Smooth muscle cell (in vitro differentiated cells): ENCODE results near the gene MORC1. TPM values are rescaled to one million over a fixed set of nuclear protein-coding genes. Genes with fewer than 3 reads are reported as not detected.

Experiments
- DNase-seq: peaks from one replicate; lab custom pipeline; 2025; ENCODE audit not compliant: unreplicated experiment; lab: John Stamatoyannopoulos, UW
- H2AFZ ChIP-seq: fragments of 200-600 bp; sonication (generic); 2 replicates; pipeline ENCODE4 v1.6.0; 2016; ENCODE audit warnings: antibody characterized with exemption, low read depth, mild to moderate bottlenecking
- H3F3A ChIP-seq: fragments of 200-600 bp; sonication (generic); 2 replicates; pipeline ENCODE4 v1.6.0; 2017; ENCODE audit warnings: antibody characterized with exemption, low read depth
- H3K27ac ChIP-seq: fragments of 200-600 bp; sonication (generic); 2 replicates; pipeline ENCODE4 v1.5.1; 2016; ENCODE audit warnings: low read depth, mild to moderate bottlenecking
- H3K27me3 ChIP-seq: fragments of 200-600 bp; sonication (generic); 2 replicates; pipeline ENCODE4 v1.6.1; 2016; ENCODE audit warnings: low read depth, mild to moderate bottlenecking
- H3K36me3 ChIP-seq: fragments of 200-600 bp; sonication (generic); 2 replicates; pipeline ENCODE4 v1.5.1; 2016; ENCODE audit warnings: low read depth
- H3K4me1 ChIP-seq: fragments of 200-600 bp; sonication (generic); 2 replicates; pipeline ENCODE4 v1.5.1; 2016; ENCODE audit warnings: low read depth
- H3K4me2 ChIP-seq: fragments of 200-600 bp; sonication (generic); 2 replicates; pipeline ENCODE4 v1.6.0; 2016; ENCODE audit warnings: mild to moderate bottlenecking
- H3K4me3 ChIP-seq: fragments of 200-600 bp; sonication (generic); 2 replicates; pipeline ENCODE4 v1.5.1; 2016; ENCODE audit warnings: mild to moderate bottlenecking
- H3K79me2 ChIP-seq: fragments of 200-600 bp; sonication (generic); 2 replicates; pipeline ENCODE4 v1.6.0; 2016; ENCODE audit warnings: low read depth, mild to moderate bottlenecking
- H3K9ac ChIP-seq: fragments of 200-600 bp; sonication (generic); 2 replicates; pipeline ENCODE4 v1.6.0; 2016; ENCODE audit warnings: low read depth
- H3K9me3 ChIP-seq: fragments of 200-600 bp; sonication (generic); replicated peaks from 2 replicates; pipeline ENCODE4 v1.5.1; 2016; ENCODE audit warnings: low read depth
- H4K20me1 ChIP-seq: fragments of 200-600 bp; sonication (generic); 2 replicates; pipeline ENCODE4 v1.6.0; 2016; ENCODE audit warnings: low read depth
- WGBS: methylation state at CpG from one replicate; pipeline ENCODE4 v1.1.7; 2016; ENCODE audit warnings: low lambda C conversion rate; 5-methylcytosine and 5-hydroxymethylcytosine counted together
- polyA plus RNA-seq: library from polyadenylated mRNA; unstranded; fragments of >200 nt; fragmentation: Nextera tagmentation; extraction: Ambion mirVana; gene quantifications from 2 replicates; pipeline ENCODE4 v1.2.1, GENCODE V29; 2016
- total RNA-seq: library from RNA; depleted of rRNA; stranded (reverse); fragments of >200 nt; gene quantifications from 2 replicates; pipeline ENCODE4 v1.2.3, GENCODE V29; 2014
- TF ChIP-seq, protein P1 (sequence below): fragments of 200-600 bp; sonication (generic); IDR thresholded peaks from 2 replicates; pipeline ENCODE4 v1.5.1; 2017; ENCODE audit warnings: borderline replicate concordance, mild to moderate bottlenecking, antibody characterized with exemption; ENCODE audit not compliant: insufficient read depth, poor library complexity, severe bottlenecking

Gene MORC1
- total and polyA plus RNA-seq, 2 experiments from 2014 or later, result not detected

DNA sequence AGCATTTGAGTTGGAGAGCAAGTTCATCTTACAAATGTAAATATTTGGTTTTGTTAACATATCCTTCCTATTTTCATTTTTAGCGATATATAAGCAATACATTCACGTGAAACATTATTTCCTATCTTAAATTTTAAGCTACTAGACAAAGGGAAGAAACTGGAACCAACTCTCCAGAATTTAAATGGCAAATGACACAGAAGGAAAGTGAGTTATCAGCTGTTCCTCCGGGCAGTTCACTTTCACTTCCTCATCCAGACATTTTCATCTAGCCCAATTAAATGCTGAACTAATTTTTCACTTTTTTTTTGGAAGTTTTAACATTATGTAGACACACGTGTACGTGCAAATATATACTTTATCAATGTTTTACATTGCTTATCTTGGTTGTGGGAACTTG lies 58.7 kb downstream of the MORC1 start:
- Histone ChIP-seq H3K36me3 (no peaks in the 10 kb centered on the region), H3K4me3 (no peak overlapping the region), H3F3A (no peaks in the 10 kb centered on the region), H2AFZ (no peak overlapping the region), H3K9me3 (no peaks in the 10 kb centered on the region), H3K4me2 (no peak overlapping the region), H3K9ac (no peak overlapping the region), H4K20me1 (no peaks in the 10 kb centered on the region), H3K27ac (no peak overlapping the region), H3K27me3 (peaks cover 26% of the 10 kb centered on the region), H3K79me2 (no peaks in the 10 kb centered on the region), H3K4me1 (no peaks in the 10 kb centered on the region)
- TF ChIP-seq, protein P1, sequence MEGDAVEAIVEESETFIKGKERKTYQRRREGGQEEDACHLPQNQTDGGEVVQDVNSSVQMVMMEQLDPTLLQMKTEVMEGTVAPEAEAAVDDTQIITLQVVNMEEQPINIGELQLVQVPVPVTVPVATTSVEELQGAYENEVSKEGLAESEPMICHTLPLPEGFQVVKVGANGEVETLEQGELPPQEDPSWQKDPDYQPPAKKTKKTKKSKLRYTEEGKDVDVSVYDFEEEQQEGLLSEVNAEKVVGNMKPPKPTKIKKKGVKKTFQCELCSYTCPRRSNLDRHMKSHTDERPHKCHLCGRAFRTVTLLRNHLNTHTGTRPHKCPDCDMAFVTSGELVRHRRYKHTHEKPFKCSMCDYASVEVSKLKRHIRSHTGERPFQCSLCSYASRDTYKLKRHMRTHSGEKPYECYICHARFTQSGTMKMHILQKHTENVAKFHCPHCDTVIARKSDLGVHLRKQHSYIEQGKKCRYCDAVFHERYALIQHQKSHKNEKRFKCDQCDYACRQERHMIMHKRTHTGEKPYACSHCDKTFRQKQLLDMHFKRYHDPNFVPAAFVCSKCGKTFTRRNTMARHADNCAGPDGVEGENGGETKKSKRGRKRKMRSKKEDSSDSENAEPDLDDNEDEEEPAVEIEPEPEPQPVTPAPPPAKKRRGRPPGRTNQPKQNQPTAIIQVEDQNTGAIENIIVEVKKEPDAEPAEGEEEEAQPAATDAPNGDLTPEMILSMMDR, result no peak
- no peak for DNase-seq
- WGBS, result 63% methylated on average over 5 of the region's 5 CpGs

- Histone ChIP-seq H3K27ac (no peak overlapping the region), H3K27me3 (peaks cover 22% of the 10 kb centered on the region), H4K20me1 (no peaks in the 10 kb centered on the region), H3K4me3 (no peak overlapping the region), H3F3A (no peaks in the 10 kb centered on the region), H3K4me1 (no peaks in the 10 kb centered on the region), H3K9me3 (no peaks in the 10 kb centered on the region), H3K4me2 (no peak overlapping the region), H3K79me2 (no peaks in the 10 kb centered on the region), H3K9ac (no peak overlapping the region), H2AFZ (no peak overlapping the region), H3K36me3 (no peaks in the 10 kb centered on the region)
- TF ChIP-seq, protein P1, result no peak
- no peak for DNase-seq
- WGBS, result 89% methylated on average over 3 of the region's 3 CpGs
Observed at GRCh38 chr3:109057616-109058015, 60.3 kb downstream of the MORC1 start.

GRCh38 chr3:109057056-109057455 lies 60.9 kb downstream of the MORC1 start:
- TF ChIP-seq, protein P1, result no peak
- Histone ChIP-seq H3K27ac (no peak overlapping the region), H3K4me1 (no peaks in the 10 kb centered on the region), H3K27me3 (peaks cover 22% of the 10 kb centered on the region), H3K4me3 (no peak overlapping the region), H3K9ac (no peak overlapping the region), H4K20me1 (no peaks in the 10 kb centered on the region), H3K9me3 (no peaks in the 10 kb centered on the region), H2AFZ (no peak overlapping the region), H3K36me3 (no peaks in the 10 kb centered on the region), H3K4me2 (no peak overlapping the region), H3K79me2 (no peaks in the 10 kb centered on the region), H3F3A (no peaks in the 10 kb centered on the region)
- DNase-seq, result no peak
- WGBS, result 90% methylated on average over 3 of the region's 3 CpGs

GRCh38 chr3:109050591-109051167 lies 67.3 kb downstream of the MORC1 start:
- no peaks in the 10 kb centered on the region for H3K9me3 ChIP-seq
- H4K20me1 ChIP-seq, result no peaks in the 10 kb centered on the region
- no peak overlapping the region for H3K4me2 ChIP-seq
- no peak overlapping the region for H3K27ac ChIP-seq
- H3K79me2 ChIP-seq, result no peaks in the 10 kb centered on the region
- no peak overlapping the region for H3K9ac ChIP-seq
- H2AFZ ChIP-seq, result no peak overlapping the region
- TF ChIP-seq, protein P1, result peak; percentile 65
- no peaks in the 10 kb centered on the region for H3K27me3 ChIP-seq
- DNase-seq, result no peak
- H3K4me3 ChIP-seq, result no peak overlapping the region
- H3K36me3 ChIP-seq, result no peaks in the 10 kb centered on the region
- H3K4me1 ChIP-seq, result no peaks in the 10 kb centered on the region
- no peaks in the 10 kb centered on the region for H3F3A ChIP-seq
- WGBS, result 48% methylated on average over 3 of the region's 3 CpGs
